Esophagus muscularis mucosa (tissue), 3 donors: ENCODE results near the gene RAD51B.

Experiments
- POLR2A ChIP-seq: fragments of 450-650 bp; IDR thresholded peaks from one replicate; pipeline ENCODE4 v1.6.1; 2017; ENCODE audit warnings: antibody characterized with exemption, moderate library complexity, mild to moderate bottlenecking, low read depth
- POLR2AphosphoS5 ChIP-seq, 2 donors: sonication (generic); formaldehyde crosslinking; IDR thresholded peaks; one replicate each; pipeline ENCODE4 v1.6.1; 2017; ENCODE audit warnings: antibody characterized with exemption in 2 of 2
- TF ChIP-seq, protein P1 (sequence below), 3 experiments: fragments of 200-600 bp in 2 of 3; fragments of 450-650 bp in 1 of 3; sonication (generic) in 2 of 3; IDR thresholded peaks; one replicate each; pipeline ENCODE4 v1.5.1; 2017 to 2019; ENCODE audit warnings: antibody characterized with exemption in 3 of 3, mild to moderate bottlenecking in 2 of 3, moderate library complexity in 1 of 3

DNA sequence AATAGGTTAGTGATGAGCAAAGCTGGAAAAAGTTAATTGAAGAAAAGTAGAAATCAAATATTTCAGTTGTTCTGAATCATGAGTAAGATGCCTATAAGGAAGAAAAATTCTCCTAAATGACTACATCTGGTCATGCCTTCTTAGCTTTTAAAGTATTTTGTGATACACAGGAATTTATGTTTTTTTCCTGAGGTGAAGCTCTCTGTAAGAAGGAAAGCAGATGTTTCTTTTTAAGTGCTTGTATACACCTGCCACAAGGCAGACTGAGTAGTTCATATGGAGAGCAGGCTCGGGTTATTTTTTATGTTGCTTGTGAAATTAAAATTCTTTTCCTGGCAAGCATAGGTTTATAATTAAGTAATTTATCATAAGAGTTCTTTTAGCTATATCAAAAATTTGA lies 275.2 kb downstream of the RAD51B start:
- TF ChIP-seq, protein P1, sequence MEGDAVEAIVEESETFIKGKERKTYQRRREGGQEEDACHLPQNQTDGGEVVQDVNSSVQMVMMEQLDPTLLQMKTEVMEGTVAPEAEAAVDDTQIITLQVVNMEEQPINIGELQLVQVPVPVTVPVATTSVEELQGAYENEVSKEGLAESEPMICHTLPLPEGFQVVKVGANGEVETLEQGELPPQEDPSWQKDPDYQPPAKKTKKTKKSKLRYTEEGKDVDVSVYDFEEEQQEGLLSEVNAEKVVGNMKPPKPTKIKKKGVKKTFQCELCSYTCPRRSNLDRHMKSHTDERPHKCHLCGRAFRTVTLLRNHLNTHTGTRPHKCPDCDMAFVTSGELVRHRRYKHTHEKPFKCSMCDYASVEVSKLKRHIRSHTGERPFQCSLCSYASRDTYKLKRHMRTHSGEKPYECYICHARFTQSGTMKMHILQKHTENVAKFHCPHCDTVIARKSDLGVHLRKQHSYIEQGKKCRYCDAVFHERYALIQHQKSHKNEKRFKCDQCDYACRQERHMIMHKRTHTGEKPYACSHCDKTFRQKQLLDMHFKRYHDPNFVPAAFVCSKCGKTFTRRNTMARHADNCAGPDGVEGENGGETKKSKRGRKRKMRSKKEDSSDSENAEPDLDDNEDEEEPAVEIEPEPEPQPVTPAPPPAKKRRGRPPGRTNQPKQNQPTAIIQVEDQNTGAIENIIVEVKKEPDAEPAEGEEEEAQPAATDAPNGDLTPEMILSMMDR (IDR thresholded peaks at IDR 0.05), result no peak
- TF ChIP-seq POLR2A (no peak), POLR2AphosphoS5 (IDR thresholded peaks at IDR 0.05) (no peak)
